ENCODE data around the gene NXNL2.

- no peak for TF ChIP-seq CTCF (conservative IDR thresholded peaks at IDR 0.05; ENCODE audit: low read depth in 2 of 2)
- TF ChIP-seq NANOG (IDR thresholded peaks at IDR 0.05; ENCODE audit: borderline replicate concordance), result no peak
- no peak for TF ChIP-seq EZH2 (IDR thresholded peaks at IDR 0.05; ENCODE audit: low read depth, unreplicated experiment)
- no peak for TF ChIP-seq REST (IDR thresholded peaks at IDR 0.05; ENCODE audit: unreplicated experiment)
- no peak for TF ChIP-seq ETS1 (IDR thresholded peaks at IDR 0.05)
- no peak for TF ChIP-seq POLR2AphosphoS5 (IDR thresholded peaks at IDR 0.05; ENCODE audit: low read depth)
- TF ChIP-seq JUNB (IDR thresholded peaks at IDR 0.05; ENCODE audit: unreplicated experiment), result no peak
- no peak for TF ChIP-seq EZH2phosphoT487 (IDR thresholded peaks at IDR 0.05; ENCODE audit: unreplicated experiment)
Observed at GRCh38 chr9:88587885-88588649, 53.1 kb downstream of the NXNL2 start.
